Neural cell (in vitro differentiated cells): ENCODE measurements around the gene GNPAT.
A peak's percentile ranks its signal among the peaks of the same experiment; 100 is the strongest.

ENCODE experiments used
- EP300 ChIP-seq: fragments of 450-650 bp; conservative IDR thresholded peaks from 2 replicates; pipeline ENCODE4 v1.6.1; 2014; ENCODE audit warnings: antibody characterized with exemption, mild to moderate bottlenecking, moderate library complexity; ENCODE audit not compliant: poor library complexity, severe bottlenecking
- EZH2 ChIP-seq: fragments of 200-600, 300-800 bp; shearing (Covaris generic), sonication (generic); IDR thresholded peaks from 2 replicates; pipeline ENCODE4 v1.6.1; 2014; ENCODE audit warnings: antibody characterized with exemption, low read length, borderline replicate concordance, mild to moderate bottlenecking; ENCODE audit not compliant: insufficient read depth, poor library complexity, severe bottlenecking
- RAD21 ChIP-seq: fragments of 450-650 bp; conservative IDR thresholded peaks from 2 replicates; pipeline ENCODE4 v1.6.1; 2014; ENCODE audit warnings: antibody characterized with exemption, mild to moderate bottlenecking, moderate library complexity
- TAF1 ChIP-seq: IDR thresholded peaks from 2 replicates; pipeline ENCODE4 v1.6.1; 2012; ENCODE audit warnings: low read depth
- TF ChIP-seq, protein P1 (sequence below): fragments of 450-650 bp; IDR thresholded peaks from 2 replicates; pipeline ENCODE4 v1.5.1; 2014; ENCODE audit warnings: antibody characterized with exemption, mild to moderate bottlenecking, moderate library complexity; ENCODE audit not compliant: poor library complexity, severe bottlenecking
- TF ChIP-seq, protein P2 (sequence below): IDR thresholded peaks from 2 replicates; pipeline ENCODE4 v1.6.1; 2012; ENCODE audit warnings: borderline replicate concordance

DNA sequence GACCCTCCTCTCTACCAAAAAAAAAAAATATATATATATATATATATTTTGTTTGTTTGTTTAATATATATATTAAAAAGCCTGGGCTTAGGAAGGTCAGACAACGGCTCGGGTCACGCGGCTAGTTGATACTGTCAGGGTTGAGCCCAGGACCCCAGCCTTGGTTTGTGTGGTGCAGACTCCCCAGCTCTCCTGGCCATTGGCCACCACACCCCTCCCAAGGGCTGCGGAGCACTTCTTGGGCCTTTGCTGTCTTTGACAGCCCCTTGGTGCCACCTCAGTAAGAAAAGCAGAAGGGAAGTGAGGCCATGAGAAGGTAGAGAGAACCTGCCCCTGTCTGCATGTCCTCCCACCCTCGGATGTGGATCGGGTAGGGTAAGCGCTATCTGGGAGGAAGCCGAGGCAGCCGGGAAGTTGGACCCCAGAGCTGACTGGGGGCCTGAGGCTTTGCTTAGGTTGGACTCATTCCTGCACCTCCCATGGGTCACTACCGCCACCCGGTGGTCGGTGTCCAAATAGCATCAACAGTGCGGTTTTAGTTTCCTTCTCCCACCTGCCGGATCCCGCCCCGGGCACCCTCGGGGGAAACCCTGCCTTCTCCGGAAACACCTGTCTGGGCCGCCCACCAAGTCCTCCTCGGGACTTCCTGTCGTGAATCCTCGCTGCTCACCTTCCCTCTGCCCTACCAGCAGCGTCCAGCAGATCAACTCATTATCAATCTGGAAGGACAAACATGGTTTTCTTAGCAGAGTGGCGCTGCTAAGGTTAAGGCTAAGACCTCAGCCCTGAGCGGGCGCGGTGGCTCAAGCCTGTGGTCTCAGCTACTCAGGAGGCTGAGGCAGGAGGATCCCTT lies 29.8 kb upstream of the GNPAT start:
- TF ChIP-seq, protein P1, sequence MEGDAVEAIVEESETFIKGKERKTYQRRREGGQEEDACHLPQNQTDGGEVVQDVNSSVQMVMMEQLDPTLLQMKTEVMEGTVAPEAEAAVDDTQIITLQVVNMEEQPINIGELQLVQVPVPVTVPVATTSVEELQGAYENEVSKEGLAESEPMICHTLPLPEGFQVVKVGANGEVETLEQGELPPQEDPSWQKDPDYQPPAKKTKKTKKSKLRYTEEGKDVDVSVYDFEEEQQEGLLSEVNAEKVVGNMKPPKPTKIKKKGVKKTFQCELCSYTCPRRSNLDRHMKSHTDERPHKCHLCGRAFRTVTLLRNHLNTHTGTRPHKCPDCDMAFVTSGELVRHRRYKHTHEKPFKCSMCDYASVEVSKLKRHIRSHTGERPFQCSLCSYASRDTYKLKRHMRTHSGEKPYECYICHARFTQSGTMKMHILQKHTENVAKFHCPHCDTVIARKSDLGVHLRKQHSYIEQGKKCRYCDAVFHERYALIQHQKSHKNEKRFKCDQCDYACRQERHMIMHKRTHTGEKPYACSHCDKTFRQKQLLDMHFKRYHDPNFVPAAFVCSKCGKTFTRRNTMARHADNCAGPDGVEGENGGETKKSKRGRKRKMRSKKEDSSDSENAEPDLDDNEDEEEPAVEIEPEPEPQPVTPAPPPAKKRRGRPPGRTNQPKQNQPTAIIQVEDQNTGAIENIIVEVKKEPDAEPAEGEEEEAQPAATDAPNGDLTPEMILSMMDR, result peak; percentile 94
- TF ChIP-seq RAD21 (peak; percentile 96), EZH2 (no peak), EP300 (no peak), TAF1 (no peak)
- TF ChIP-seq, protein P2, sequence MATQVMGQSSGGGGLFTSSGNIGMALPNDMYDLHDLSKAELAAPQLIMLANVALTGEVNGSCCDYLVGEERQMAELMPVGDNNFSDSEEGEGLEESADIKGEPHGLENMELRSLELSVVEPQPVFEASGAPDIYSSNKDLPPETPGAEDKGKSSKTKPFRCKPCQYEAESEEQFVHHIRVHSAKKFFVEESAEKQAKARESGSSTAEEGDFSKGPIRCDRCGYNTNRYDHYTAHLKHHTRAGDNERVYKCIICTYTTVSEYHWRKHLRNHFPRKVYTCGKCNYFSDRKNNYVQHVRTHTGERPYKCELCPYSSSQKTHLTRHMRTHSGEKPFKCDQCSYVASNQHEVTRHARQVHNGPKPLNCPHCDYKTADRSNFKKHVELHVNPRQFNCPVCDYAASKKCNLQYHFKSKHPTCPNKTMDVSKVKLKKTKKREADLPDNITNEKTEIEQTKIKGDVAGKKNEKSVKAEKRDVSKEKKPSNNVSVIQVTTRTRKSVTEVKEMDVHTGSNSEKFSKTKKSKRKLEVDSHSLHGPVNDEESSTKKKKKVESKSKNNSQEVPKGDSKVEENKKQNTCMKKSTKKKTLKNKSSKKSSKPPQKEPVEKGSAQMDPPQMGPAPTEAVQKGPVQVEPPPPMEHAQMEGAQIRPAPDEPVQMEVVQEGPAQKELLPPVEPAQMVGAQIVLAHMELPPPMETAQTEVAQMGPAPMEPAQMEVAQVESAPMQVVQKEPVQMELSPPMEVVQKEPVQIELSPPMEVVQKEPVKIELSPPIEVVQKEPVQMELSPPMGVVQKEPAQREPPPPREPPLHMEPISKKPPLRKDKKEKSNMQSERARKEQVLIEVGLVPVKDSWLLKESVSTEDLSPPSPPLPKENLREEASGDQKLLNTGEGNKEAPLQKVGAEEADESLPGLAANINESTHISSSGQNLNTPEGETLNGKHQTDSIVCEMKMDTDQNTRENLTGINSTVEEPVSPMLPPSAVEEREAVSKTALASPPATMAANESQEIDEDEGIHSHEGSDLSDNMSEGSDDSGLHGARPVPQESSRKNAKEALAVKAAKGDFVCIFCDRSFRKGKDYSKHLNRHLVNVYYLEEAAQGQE, result no peak
